SIG-M5 treated with dmso at 0.1 percent for 504 hours (cell line): ENCODE measurements around the gene CCIN.

ENCODE experiments used
- DNase-seq: peaks from one replicate; lab custom pipeline; 2025; ENCODE audit not compliant: unreplicated experiment; lab: John Stamatoyannopoulos, UW

The CCIN gene

GRCh38 chr9:36189976-36190375, 20.8 kb downstream of the CCIN start:
- DNase-seq: no peak

- peak; percentile 99 for DNase-seq
Measured at GRCh38 chr9:36190388-36191289, 21.5 kb downstream of the CCIN start, which contains the start of gene CLTA. CLTA (plus strand) TSS chr9:36190921; CDS start chr9:36191057, 136 bp downstream.

GRCh38 chr9:36191290-36191645, 22.1 kb downstream of the CCIN start:
- no peak for DNase-seq

- DNase-seq: peak; percentile 22
Measured at GRCh38 chr9:36191686-36192085, 22.5 kb downstream of the CCIN start.

GRCh38 chr9:36192196-36192595, 23.0 kb downstream of the CCIN start:
- DNase-seq: no peak

- no peak for DNase-seq
Measured at GRCh38 chr9:36193023-36193422, 23.8 kb downstream of the CCIN start.

- DNase-seq: no peak
Measured at GRCh38 chr9:36194326-36195000, 25.3 kb downstream of the CCIN start.

GRCh38 chr9:36204906-36205547, 35.8 kb downstream of the CCIN start:
- no peak for DNase-seq

- no peak for DNase-seq
Measured at GRCh38 chr9:36207016-36207415, 37.8 kb downstream of the CCIN start.

GRCh38 chr9:36207546-36208012, 38.4 kb downstream of the CCIN start:
- no peak for DNase-seq

GRCh38 chr9:36208521-36209253, 39.5 kb downstream of the CCIN start:
- DNase-seq: no peak

- DNase-seq: no peak
Measured at GRCh38 chr9:36210722-36211121, 41.5 kb downstream of the CCIN start.

- DNase-seq: no peak
Measured at GRCh38 chr9:36211510-36211909, 42.3 kb downstream of the CCIN start.

GRCh38 chr9:36213387-36213786, 44.2 kb downstream of the CCIN start:
- no peak for DNase-seq

GRCh38 chr9:36213989-36214388, 44.8 kb downstream of the CCIN start:
- DNase-seq: no peak

GRCh38 chr9:36214571-36214970, 45.4 kb downstream of the CCIN start:
- no peak for DNase-seq

- no peak for DNase-seq
Measured at GRCh38 chr9:36217256-36217968, 48.2 kb downstream of the CCIN start.

- no peak for DNase-seq
Measured at GRCh38 chr9:36218011-36218410, 48.8 kb downstream of the CCIN start.

GRCh38 chr9:36218411-36218901, 49.3 kb downstream of the CCIN start:
- no peak for DNase-seq
